Breast epithelium (tissue), 3 donors: ENCODE measurements around the gene NRF1.

Experiments used
- CTCF ChIP-seq, 3 donors: fragments of 450-650 bp; IDR thresholded peaks; one replicate each; pipeline ENCODE4 v1.5.1; 2016 to 2017; ENCODE audit warnings: antibody characterized with exemption in 3 of 3, mild to moderate bottlenecking in 3 of 3, moderate library complexity in 3 of 3
- POLR2A ChIP-seq: fragments of 450-650 bp; IDR thresholded peaks from one replicate; pipeline ENCODE4 v1.6.1; 2016; ENCODE audit warnings: antibody characterized with exemption, mild to moderate bottlenecking, moderate library complexity
- POLR2AphosphoS5 ChIP-seq, 3 donors: sonication (generic); formaldehyde crosslinking; IDR thresholded peaks; one replicate each; pipeline ENCODE4 v1.6.1; 2017; ENCODE audit warnings: antibody characterized with exemption in 3 of 3

DNA sequence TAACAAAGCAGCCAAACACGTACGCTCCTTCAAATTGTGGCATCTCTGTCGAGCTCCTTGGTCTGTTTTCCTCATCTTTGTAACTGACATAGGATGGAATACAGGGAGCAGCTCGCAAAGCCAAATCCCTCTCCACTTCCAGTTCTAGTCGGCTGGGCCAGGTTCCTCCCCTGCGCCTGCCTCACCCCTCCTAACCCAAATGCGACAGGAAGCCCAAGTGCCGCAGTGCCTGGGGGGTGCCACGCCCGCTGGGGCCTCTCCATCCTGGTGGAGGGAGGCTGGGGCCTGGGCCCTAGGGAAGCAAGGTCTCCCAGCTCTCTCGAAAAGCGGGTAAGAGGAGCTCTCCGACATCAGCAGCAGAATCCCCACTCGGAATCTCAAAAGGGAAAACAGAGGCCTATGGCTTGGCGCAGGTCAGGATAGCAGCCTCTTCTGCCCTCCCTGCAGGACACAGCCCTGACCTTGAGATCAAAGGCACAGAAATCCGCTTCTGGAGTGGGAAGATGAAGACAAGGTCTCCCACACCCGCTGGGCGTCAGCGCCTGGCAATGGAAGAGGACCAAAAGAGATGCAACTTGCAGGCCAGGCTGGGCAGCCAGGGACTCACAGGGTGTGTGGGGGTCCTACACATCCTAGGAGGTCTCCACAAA lies 165.8 kb downstream of the NRF1 start:
- TF ChIP-seq POLR2A: no peak
- TF ChIP-seq CTCF (IDR thresholded peaks at IDR 0.05): no peak
- no peak for TF ChIP-seq POLR2AphosphoS5 (IDR thresholded peaks at IDR 0.05)
